Effector memory CD4-positive, alpha-beta T cell (primary cell): ENCODE data around the gene ZNHIT3.

Experiments
- DNase-seq, 3 donors: peaks; one replicate each; pipeline ENCODE4 v3.0.0-alpha.2; 2020
- H3K27ac ChIP-seq: 2 replicates; pipeline ENCODE4 v1.7.0; 2013; ENCODE audit warnings: mild to moderate bottlenecking, low read length, moderate library complexity; ENCODE audit not compliant: insufficient read depth, poor library complexity, severe bottlenecking
- H3K27me3 ChIP-seq: replicated peaks from 2 replicates; pipeline ENCODE4 v1.7.0; 2013; ENCODE audit warnings: mild to moderate bottlenecking, low read length; ENCODE audit not compliant: insufficient read depth, control insufficient read depth, poor library complexity, severe bottlenecking
- H3K36me3 ChIP-seq: 2 replicates; pipeline ENCODE4 v1.7.0; 2013; ENCODE audit warnings: mild to moderate bottlenecking, low read length, moderate library complexity; ENCODE audit not compliant: control insufficient read depth, insufficient read depth
- H3K4me1 ChIP-seq: 2 replicates; pipeline ENCODE4 v1.7.0; 2013; ENCODE audit warnings: low read length, mild to moderate bottlenecking; ENCODE audit not compliant: control insufficient read depth, insufficient read depth, poor library complexity, severe bottlenecking
- H3K4me3 ChIP-seq: 2 replicates; pipeline ENCODE4 v1.7.0; 2013; ENCODE audit warnings: low read length, low read depth, mild to moderate bottlenecking; ENCODE audit not compliant: insufficient read depth, poor library complexity, severe bottlenecking
- H3K9me3 ChIP-seq: 2 replicates; pipeline ENCODE4 v1.7.0; 2013; ENCODE audit warnings: mild to moderate bottlenecking, low read length, moderate library complexity; ENCODE audit not compliant: control insufficient read depth

The ZNHIT3 gene

DNA sequence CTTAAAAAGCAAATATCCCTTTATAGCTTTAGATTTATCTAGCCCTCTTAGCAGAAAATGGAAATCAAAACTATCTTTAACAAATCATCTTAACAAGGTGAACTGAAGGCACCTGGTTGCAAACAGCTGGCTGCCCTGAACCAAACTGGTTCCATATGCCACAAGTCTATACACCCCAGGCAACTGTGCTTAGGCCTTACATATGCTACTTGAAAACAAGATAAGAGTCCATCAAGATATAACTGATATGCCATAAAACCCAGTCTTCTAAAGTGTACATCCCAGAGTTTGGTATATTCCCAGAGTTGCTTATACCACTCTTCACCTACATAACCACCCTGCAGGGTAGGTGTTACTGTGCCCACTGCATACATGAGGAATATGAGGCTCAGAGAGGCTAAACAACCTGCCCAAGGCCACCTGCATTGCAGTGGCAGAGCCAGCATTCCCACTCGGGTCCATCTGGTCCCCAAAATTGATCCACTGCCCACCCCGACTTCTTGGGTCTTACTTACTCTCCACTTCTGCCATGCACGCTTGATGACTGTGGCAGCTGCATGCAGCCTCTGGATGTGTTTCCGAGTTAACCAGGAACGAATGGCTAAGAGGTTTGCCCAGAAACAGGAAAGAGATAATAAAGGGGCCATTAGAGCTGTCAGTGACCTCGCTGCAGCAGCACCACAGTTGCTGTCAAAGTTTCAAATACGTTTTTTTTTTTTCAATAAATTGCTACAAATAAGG lies 12.2 kb downstream of the ZNHIT3 start:
- Histone ChIP-seq H3K27me3 (no peaks in the 10 kb centered on the region), H3K27ac (no peak overlapping the region), H3K36me3 (peaks cover 45% of the 10 kb centered on the region), H3K9me3 (no peaks in the 10 kb centered on the region), H3K4me1 (no peaks in the 10 kb centered on the region), H3K4me3 (no peak overlapping the region)
- DNase-seq = no peak

DNA sequence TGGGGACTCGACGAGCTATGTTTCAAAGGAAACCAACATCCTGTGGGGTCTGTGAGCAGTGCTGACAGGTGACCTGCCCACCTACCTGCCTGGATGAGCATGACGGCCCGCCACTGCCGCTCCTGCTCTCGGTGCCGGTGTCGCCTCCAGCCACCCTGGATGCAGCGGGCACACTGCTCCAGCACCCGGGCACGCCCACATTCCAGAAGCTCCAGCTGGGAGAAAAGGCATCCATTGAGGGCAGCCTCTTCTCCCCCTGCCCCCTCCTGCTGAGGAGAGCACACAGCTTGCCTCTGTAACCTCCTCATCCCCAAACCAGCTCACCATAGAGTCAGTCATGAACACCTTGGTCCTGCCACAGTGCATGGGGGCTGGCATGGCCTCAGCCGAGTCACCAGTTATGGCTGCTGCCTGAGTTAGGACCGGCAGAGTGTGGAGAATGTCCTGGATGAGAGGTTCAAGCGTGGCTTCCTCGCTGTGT lies 14.3 kb downstream of the ZNHIT3 start:
- no peak for DNase-seq
- Histone ChIP-seq H3K9me3 (no peaks in the 10 kb centered on the region), H3K36me3 (peaks cover 27% of the 10 kb centered on the region), H3K27ac (no peak overlapping the region), H3K4me1 (no peaks in the 10 kb centered on the region), H3K4me3 (no peak overlapping the region), H3K27me3 (no peaks in the 10 kb centered on the region)

DNA sequence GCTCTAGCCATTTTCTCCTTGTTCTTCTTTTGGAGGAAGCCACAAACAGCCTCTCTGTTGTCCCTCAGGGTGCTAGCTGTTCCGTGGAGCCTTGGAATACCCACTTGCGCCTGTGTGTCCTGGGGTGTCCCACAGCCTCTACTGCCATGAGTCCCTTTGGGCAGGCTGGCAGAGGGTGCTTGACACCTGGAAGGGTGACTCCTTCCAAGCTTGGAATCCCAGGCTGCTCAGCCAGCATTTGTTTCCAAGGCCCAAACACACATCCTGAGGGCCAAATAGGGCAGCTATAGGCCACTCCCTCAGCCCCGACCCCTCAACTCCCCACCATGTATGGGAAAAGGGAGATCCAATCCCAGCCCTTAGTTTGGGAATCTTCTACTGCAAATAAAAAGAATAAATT lies 14.9 kb downstream of the ZNHIT3 start:
- H3K27me3 ChIP-seq = no peaks in the 10 kb centered on the region
- no peaks in the 10 kb centered on the region for H3K9me3 ChIP-seq
- peaks cover 22% of the 10 kb centered on the region for H3K36me3 ChIP-seq
- H3K27ac ChIP-seq = no peak overlapping the region
- DNase-seq = no peak
- no peaks in the 10 kb centered on the region for H3K4me1 ChIP-seq
- H3K4me3 ChIP-seq = no peak overlapping the region

DNA sequence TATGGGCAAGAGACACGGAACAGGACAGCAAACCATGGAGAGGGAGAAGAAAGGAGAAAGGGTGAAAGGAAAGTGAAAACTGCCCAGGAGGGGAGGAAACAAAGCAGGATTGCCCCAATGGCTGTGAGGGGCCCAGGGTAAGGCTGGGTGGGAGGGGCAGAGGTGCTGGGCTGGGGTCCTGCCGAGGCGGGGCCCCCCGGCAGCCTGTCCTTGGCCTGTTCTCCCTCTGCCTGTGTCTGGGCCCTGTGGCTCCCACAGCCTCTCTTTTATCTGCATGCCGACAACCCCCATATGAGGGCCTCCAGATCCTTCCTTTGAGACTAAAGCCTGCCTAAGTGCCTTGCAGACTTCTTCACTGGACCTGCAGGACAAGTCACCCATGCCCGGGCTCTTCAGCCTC lies 15.5 kb downstream of the ZNHIT3 start:
- H3K9me3 ChIP-seq = no peaks in the 10 kb centered on the region
- no peak for DNase-seq
- no peaks in the 10 kb centered on the region for H3K27me3 ChIP-seq
- H3K27ac ChIP-seq = no peak overlapping the region
- peaks cover 22% of the 10 kb centered on the region for H3K36me3 ChIP-seq
- no peak overlapping the region for H3K4me3 ChIP-seq
- H3K4me1 ChIP-seq = no peaks in the 10 kb centered on the region

DNA sequence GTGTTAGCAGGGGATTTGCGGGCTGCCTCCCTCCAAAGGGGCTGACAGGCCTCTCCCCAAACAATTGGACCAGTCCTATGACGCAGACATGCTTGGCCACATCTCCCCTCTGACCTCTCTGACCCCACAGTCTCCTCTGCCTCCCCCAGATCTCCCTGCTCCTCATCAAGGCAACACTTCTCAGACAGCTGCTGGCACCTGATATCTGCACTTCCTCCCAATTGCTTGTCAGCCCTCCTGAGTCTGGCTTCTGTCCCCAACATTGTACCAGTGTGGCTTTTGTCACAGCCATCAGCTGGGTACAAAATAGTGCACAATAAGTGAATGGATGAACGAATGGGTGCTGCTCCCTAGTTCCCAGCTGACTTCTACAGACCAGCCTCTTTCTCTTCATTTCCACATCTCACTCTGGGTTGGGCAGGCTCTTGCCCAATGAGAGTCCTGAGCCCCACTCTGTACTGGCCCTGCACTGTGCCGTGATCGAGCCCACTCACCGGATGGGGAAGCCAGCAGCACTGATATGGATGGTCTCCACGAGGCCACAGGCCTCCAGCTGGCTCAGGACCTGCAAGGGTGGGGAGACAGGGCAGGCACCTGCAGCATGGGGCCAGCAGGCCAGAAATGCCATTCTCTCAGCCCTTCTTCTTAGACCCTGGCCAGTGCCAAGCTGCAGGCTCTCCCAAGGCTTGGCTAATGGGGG lies 17.1 kb downstream of the ZNHIT3 start:
- H3K27ac ChIP-seq = no peak overlapping the region
- no peaks in the 10 kb centered on the region for H3K4me1 ChIP-seq
- no peaks in the 10 kb centered on the region for H3K27me3 ChIP-seq
- no peak for DNase-seq
- no peaks in the 10 kb centered on the region for H3K9me3 ChIP-seq
- peaks cover 9% of the 10 kb centered on the region for H3K36me3 ChIP-seq
- no peak overlapping the region for H3K4me3 ChIP-seq

DNA sequence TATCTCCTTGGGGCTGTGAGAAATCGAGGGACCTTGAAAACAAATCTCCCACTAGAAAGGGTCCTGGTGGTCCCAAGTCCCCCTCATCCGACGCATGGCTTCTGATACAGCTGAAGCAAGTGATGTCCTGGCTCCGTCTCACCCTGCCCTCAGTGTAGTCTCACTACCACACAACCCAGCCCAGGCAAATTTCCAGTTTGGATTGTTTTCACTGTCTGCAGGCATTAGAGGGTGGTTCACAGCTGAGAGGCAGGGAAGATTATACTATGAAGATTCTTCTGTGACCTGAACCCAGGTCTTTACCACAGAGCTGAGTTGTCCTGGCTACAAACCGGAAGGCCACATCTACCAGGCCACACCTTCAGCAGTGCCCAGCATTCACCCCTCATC lies 17.7 kb downstream of the ZNHIT3 start:
- Histone ChIP-seq H3K4me3 (no peak overlapping the region), H3K4me1 (no peaks in the 10 kb centered on the region), H3K9me3 (no peaks in the 10 kb centered on the region), H3K27me3 (no peaks in the 10 kb centered on the region), H3K27ac (no peak overlapping the region), H3K36me3 (peaks cover 9% of the 10 kb centered on the region)
- no peak for DNase-seq

DNA sequence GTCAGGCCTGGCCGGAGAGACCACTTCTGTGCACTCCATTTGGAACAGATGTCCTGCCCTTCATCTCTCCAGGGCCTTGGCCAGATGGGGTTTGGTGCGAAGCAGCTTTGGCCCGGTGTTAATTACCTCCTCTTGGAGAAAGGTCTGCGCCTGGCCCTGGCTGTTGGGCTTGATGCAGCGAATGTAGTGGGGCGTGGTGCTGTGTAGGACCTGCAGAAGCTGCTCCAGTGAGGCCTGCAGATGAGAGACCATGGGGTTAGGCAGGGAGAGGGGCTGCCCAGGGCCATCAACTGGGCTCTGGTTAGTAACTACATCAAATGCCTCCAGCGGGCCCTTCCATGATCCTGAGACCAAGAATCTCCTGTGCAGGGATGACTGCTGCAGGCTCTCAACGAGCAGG lies 18.7 kb downstream of the ZNHIT3 start:
- H3K4me1 ChIP-seq = no peaks in the 10 kb centered on the region
- no peak for DNase-seq
- no peak overlapping the region for H3K4me3 ChIP-seq
- H3K36me3 ChIP-seq = peaks cover 13% of the 10 kb centered on the region
- no peaks in the 10 kb centered on the region for H3K9me3 ChIP-seq
- no peak overlapping the region for H3K27ac ChIP-seq
- H3K27me3 ChIP-seq = no peaks in the 10 kb centered on the region

DNA sequence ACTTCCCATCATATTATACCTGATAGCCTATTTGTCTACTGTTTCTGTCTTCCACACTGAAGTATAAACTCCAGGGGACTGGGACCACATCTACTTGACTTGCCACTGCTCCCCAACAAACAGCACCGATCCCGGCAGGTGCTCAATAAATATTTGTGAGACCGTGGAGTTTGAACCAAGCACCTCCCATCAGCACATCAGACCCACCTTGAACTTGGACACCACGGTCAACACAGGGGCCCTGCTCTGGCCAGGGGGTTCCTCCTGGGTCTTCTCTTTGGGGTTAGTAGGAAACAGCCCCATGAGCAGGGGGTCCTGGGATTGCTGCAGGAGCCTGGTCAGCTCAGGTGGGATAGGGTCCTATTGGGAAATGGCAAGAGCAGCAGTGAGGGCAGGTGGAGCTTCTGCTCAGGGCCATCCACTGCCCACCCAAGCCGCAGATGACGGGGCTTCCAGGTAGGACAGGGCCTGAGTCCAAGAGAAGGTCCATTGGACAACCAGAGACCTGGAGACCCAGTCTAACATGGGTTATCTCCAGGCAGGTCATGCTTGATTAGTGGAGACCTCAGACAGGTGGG lies 19.9 kb downstream of the ZNHIT3 start:
- H3K36me3 ChIP-seq = peaks cover 18% of the 10 kb centered on the region
- no peak for DNase-seq
- H3K4me3 ChIP-seq = no peak overlapping the region
- no peaks in the 10 kb centered on the region for H3K27me3 ChIP-seq
- no peak overlapping the region for H3K27ac ChIP-seq
- no peaks in the 10 kb centered on the region for H3K4me1 ChIP-seq
- H3K9me3 ChIP-seq = no peaks in the 10 kb centered on the region

DNA sequence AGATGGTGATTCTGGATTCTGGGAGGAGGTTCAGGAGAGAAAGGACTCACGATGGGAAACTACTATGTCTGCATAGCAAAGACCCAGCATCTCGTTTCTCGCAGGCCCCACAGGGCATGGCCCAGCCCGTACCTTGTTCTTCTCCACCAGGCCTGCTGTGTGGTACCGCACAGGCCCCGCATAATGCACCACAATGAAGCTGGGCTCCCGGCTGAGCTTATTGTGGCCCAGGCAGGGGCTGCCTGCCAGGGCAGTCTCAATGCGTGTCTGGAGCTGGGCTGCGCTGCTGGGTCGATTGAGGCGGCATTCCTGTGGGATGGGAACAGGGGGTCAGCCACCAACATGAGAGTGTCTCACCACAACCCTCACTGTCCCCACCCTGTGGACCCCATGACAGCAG lies 20.4 kb downstream of the ZNHIT3 start:
- DNase-seq = no peak
- Histone ChIP-seq H3K36me3 (peaks cover 18% of the 10 kb centered on the region), H3K27me3 (no peaks in the 10 kb centered on the region), H3K9me3 (no peaks in the 10 kb centered on the region), H3K27ac (no peak overlapping the region), H3K4me3 (no peak overlapping the region), H3K4me1 (no peaks in the 10 kb centered on the region)

DNA sequence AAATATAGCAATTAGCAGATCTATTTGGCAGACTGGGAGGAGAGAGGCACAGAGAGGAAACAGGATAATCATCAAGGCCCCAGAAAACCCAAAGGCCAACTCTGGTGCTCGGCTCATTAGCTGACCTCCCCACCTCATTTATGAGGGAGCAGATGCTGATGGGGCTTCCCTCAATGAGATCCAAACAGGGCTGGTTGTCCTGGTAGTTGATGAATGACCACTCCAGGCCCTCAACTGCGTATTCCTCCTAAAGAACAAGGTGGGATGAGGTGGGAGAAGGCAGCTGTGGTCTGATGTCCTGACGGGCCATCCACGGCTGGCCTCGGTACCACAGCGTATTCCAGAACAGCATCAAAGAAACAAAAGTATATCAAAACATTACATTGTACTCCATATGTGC lies 20.8 kb downstream of the ZNHIT3 start:
- no peaks in the 10 kb centered on the region for H3K4me1 ChIP-seq

More for the DNA sequence above, 20.8 kb downstream of the ZNHIT3 start:
- peaks cover 18% of the 10 kb centered on the region for H3K36me3 ChIP-seq
- no peak for DNase-seq
- H3K9me3 ChIP-seq = no peaks in the 10 kb centered on the region
- H3K27me3 ChIP-seq = no peaks in the 10 kb centered on the region
- H3K27ac ChIP-seq = no peak overlapping the region
- H3K4me3 ChIP-seq = no peak overlapping the region
